DND-41 (cell line): Measurements from ENCODE around the gene USP24.

ENCODE experiments used
- ATAC-seq: fragments of 200-7000 bp; cut with Tn5 transposase; 3 replicates; pipeline ENCODE4 v1.9.1; 2021; ENCODE audit warnings: low read depth; ENCODE audit not compliant: insufficient read depth
- DNase-seq: peaks from one replicate; pipeline ENCODE4 v3.0.0-alpha.2; 2020
- H2AFZ ChIP-seq: 2 replicates; pipeline ENCODE4 v1.6.0; 2012; ENCODE audit warnings: low read depth, low read length
- H3K27ac ChIP-seq: 2 replicates; pipeline ENCODE4 v1.5.1; 2012; ENCODE audit warnings: low read length, inconsistent platforms
- H3K27me3 ChIP-seq: fragments of 200-600 bp; sonication (generic); 2 replicates; pipeline ENCODE4 v1.6.0; 2012; ENCODE audit warnings: low read length, mild to moderate bottlenecking, inconsistent platforms; ENCODE audit not compliant: insufficient read depth, poor library complexity
- H3K36me3 ChIP-seq: 2 replicates; pipeline ENCODE4 v1.5.1; 2012; ENCODE audit warnings: low read length, inconsistent platforms; ENCODE audit not compliant: insufficient read depth
- H3K4me1 ChIP-seq: 2 replicates; pipeline ENCODE4 v1.5.1; 2012; ENCODE audit warnings: mild to moderate bottlenecking, low read length; ENCODE audit not compliant: insufficient read depth
- H3K4me2 ChIP-seq: 2 replicates; pipeline ENCODE4 v1.6.0; 2012; ENCODE audit warnings: mild to moderate bottlenecking, moderate library complexity, low read length, inconsistent platforms; ENCODE audit not compliant: insufficient read depth
- H3K4me3 ChIP-seq, 2 experiments: fragments of 200-600 bp in 1 of 2; shearing (Covaris generic) in 1 of 2; 2 replicates each; pipeline ENCODE4 v1.5.1; 2012 to 2016; ENCODE audit warnings: inconsistent platforms in 2 of 2, low read length in 2 of 2, mild to moderate bottlenecking in 2 of 2, low read depth in 1 of 2, moderate library complexity in 1 of 2
- H3K79me2 ChIP-seq: 2 replicates; pipeline ENCODE4 v1.6.0; 2012; ENCODE audit warnings: low read length, inconsistent platforms; ENCODE audit not compliant: insufficient read depth
- H3K9ac ChIP-seq: 2 replicates; pipeline ENCODE4 v1.6.0; 2012; ENCODE audit warnings: low read depth, mild to moderate bottlenecking, inconsistent platforms, low read length, moderate library complexity
- H3K9me3 ChIP-seq: 2 replicates; pipeline ENCODE4 v1.5.1; 2012; ENCODE audit warnings: low read length, moderate library complexity, mild to moderate bottlenecking, inconsistent platforms; ENCODE audit not compliant: insufficient read depth, severe bottlenecking
- H4K20me1 ChIP-seq: 2 replicates; pipeline ENCODE4 v1.6.0; 2012; ENCODE audit warnings: low read length; ENCODE audit not compliant: insufficient read depth
- CTCF ChIP-seq: IDR thresholded peaks from 2 replicates; pipeline ENCODE4 v1.5.1; 2012; ENCODE audit warnings: borderline replicate concordance, low read length, moderate library complexity, mild to moderate bottlenecking; ENCODE audit not compliant: poor library complexity, severe bottlenecking; ENCODE audit errors: extremely low read depth
- EZH2 ChIP-seq: IDR thresholded peaks from 3 replicates; pipeline ENCODE4 v1.6.1; 2012; ENCODE audit warnings: borderline replicate concordance, low read depth, mild to moderate bottlenecking, moderate library complexity, low read length, inconsistent platforms; ENCODE audit not compliant: severe bottlenecking

USP24 gene

GRCh38 chr1:55215194-55216021, at the start of gene USP24:
USP24 (minus strand) TSS chr1:55215364; CDS start chr1:55215113, 251 bp downstream.
- Histone ChIP-seq H3K9me3 (no peaks in the 10 kb centered on the region), H4K20me1 (peaks cover 21% of the 10 kb centered on the region; the same call in 1 of the 2 replicates), H2AFZ (peak within 1 kb of the TSS; percentile 94), H3K27ac (peak within 1 kb of the TSS; percentile 93), H3K4me3 (peak within 1 kb of the TSS; percentile 34 to 66), H3K4me2 (peak within 1 kb of the TSS; percentile 65), H3K27me3 (no peaks in the 10 kb centered on the region), H3K79me2 (peaks cover 59% of the 10 kb centered on the region), H3K9ac (peak within 1 kb of the TSS; percentile 99), H3K36me3 (peaks cover 13% of the 10 kb centered on the region; the same call in 1 of the 2 replicates), H3K4me1 (peaks cover 45% of the 10 kb centered on the region)
- TF ChIP-seq EZH2 (no peak), CTCF (no peak)
- peak; percentile 89 for ATAC-seq
- peak; percentile 84 for DNase-seq

- Histone ChIP-seq H3K9ac (no peak overlapping the region), H3K79me2 (no peaks in the 10 kb centered on the region), H3K27me3 (no peaks in the 10 kb centered on the region), H2AFZ (no peak overlapping the region), H3K4me3 (no peak overlapping the region), H3K4me1 (peaks cover 5% of the 10 kb centered on the region), H4K20me1 (no peaks in the 10 kb centered on the region), H3K4me2 (no peak overlapping the region), H3K9me3 (no peaks in the 10 kb centered on the region), H3K27ac (no peak overlapping the region), H3K36me3 (no peaks in the 10 kb centered on the region)
- ATAC-seq (no peak), DNase-seq (no peak)
- no peak for TF ChIP-seq EZH2
- no peak for TF ChIP-seq CTCF
These were observed 47.7 kb upstream of the USP24 start for GRCh38 chr1:55262822-55263221.

- Histone ChIP-seq H3K79me2 (no peaks in the 10 kb centered on the region), H2AFZ (no peak overlapping the region), H3K36me3 (no peaks in the 10 kb centered on the region), H3K9ac (no peak overlapping the region), H4K20me1 (no peaks in the 10 kb centered on the region), H3K9me3 (no peaks in the 10 kb centered on the region), H3K27ac (no peak overlapping the region), H3K4me3 (no peak overlapping the region), H3K4me1 (peaks cover 7% of the 10 kb centered on the region), H3K27me3 (no peaks in the 10 kb centered on the region), H3K4me2 (no peak overlapping the region)
- DNase-seq (no peak), ATAC-seq (0 out of 3 replicates have a peak, but pooled peaks have one; percentile 29)
- TF ChIP-seq CTCF, result no peak
- TF ChIP-seq EZH2, result no peak
These were observed 44.9 kb upstream of the USP24 start for GRCh38 chr1:55259911-55260609.
